GM18868 (cell line): ENCODE data around the gene CRACR2A.

ENCODE experiments used
- ATAC-seq: cut with Tn5 transposase; IDR thresholded peaks from one replicate; pipeline ENCODE4 v1.9.1; 2021; ENCODE audit warnings: mild to moderate bottlenecking, moderate library complexity; ENCODE audit not compliant: unreplicated experiment

The CRACR2A gene

GRCh38 chr12:3655328-3655900 lies 97.5 kb downstream of the CRACR2A start:
- no peak for ATAC-seq

DNA sequence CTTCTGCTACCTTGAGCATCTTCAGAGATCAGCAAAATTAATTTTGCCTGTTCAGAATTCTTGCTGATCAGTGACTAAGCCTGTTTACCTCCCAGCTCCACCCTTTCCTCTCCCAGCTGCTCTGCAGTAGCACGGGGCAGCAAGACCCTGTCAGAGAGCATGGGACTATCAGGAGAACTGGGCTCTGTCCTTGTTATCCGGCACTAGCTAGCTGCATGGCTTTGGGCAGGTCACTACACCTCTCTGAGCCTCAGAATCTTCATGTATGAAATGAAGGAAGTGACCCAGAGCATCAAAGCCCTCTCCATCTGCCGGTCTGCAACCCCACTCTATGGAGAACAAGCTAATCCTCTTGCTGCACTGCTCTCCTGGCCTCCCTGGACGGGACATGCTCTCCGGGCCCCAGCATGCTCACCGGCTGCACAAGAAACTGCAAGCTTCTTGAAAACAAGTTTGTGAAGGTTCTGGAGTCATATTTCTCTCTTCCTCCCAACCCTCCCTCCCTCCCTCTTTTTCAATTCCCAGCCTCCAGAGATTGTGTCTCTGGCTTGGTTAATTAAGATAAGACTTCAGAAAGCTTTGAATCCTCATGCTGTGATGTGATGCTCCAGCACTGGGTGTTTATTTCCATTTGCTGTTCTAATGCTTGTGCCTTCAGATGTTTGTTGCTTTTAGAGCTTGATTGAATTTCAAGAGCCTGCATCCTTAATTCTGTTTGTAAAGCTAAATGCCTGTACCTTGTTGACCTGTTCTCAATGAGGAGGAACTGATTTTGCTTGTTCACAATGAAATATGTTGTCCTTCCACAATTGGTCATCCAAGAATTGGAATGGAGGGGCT lies 101.1 kb downstream of the CRACR2A start:
- no peak for ATAC-seq

GRCh38 chr12:3647504-3647903 lies 105.4 kb downstream of the CRACR2A start:
- no peak for ATAC-seq

DNA sequence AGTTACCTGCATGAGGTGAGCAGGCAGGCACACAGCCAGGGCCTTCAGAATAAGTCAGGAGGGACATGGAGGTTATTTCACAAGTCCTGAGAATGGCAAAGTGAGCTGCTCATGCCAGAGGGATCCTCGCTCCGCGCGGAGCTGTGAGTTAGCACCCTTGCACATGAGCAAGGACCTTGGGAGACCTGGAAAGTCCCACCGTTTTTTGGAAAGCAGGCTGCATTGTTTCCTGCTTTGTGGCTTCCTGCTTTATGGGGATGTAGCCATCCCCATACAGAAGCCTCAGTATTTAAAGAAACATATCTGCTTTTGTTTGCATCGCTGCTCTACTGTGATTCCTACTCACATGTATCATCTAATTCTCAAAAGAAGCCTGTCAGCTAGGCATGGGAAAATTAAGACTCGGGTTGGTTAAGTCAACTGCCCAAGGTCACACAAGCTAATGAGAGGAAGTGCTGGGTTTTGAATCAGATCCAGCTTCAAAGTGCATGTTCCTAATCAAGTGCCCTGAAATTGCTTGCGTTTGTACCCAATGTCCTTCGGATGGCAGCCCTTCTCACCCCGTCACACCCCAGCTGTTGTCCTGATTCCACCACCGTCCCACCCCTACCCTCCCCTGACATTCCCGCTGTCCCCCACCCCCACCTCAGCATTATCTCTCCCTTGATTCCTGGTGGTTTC lies 106.2 kb downstream of the CRACR2A start:
- no peak for ATAC-seq

DNA sequence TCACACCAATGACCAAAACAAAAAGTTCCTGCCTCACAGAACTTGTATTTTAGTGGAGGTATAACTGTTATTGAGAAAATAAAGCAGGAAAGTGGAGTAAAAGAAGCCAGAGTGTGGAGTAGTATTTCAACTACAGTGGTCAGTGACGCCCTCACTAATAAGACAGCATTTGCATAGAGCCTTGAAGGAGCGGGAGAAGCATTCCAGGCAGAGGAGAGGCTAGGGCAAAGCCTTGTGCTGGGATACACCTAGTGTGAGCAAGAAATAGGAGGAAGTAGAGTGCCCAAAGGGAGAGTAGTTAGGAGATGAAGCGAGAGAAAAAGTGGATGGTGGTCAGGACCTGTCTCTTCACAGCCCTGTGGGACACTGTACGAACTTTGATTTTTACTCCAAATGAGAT lies 107.8 kb downstream of the CRACR2A start:
- no peak for ATAC-seq

GRCh38 chr12:3644104-3644503 lies 108.8 kb downstream of the CRACR2A start:
- ATAC-seq = no peak

GRCh38 chr12:3641428-3642018 lies 111.4 kb downstream of the CRACR2A start:
- no peak for ATAC-seq

- no peak for ATAC-seq
These were observed 116.6 kb downstream of the CRACR2A start for GRCh38 chr12:3636328-3636727.

GRCh38 chr12:3634348-3634747 lies 118.6 kb downstream of the CRACR2A start:
- ATAC-seq = no peak

GRCh38 chr12:3633396-3633795 lies 119.5 kb downstream of the CRACR2A start:
- ATAC-seq = no peak

DNA sequence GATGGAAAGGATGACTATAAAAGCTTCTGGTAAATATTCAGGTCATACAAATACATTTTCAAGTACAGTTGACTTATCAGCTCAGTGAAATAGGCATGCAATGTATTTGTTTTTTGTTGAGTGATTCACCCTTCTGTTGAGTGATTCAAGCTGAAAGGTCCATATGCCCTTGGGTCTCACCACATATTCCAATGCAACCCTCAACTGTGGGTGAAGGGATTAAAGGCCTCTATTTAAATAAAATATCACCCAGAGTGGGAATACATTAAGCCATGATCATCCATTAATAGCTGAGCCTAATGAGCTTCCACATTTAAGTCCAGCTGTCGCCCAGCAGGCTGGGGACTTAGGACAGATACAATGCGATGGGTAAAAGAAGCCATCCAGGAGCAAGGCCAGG lies 120.2 kb downstream of the CRACR2A start:
- ATAC-seq = no peak

GRCh38 chr12:3632256-3632655 lies 120.7 kb downstream of the CRACR2A start:
- ATAC-seq = no peak

- ATAC-seq = no peak
These were observed 121.2 kb downstream of the CRACR2A start for GRCh38 chr12:3631759-3632158.

- no peak for ATAC-seq
These were observed 121.7 kb downstream of the CRACR2A start for GRCh38 chr12:3631272-3631637.

DNA sequence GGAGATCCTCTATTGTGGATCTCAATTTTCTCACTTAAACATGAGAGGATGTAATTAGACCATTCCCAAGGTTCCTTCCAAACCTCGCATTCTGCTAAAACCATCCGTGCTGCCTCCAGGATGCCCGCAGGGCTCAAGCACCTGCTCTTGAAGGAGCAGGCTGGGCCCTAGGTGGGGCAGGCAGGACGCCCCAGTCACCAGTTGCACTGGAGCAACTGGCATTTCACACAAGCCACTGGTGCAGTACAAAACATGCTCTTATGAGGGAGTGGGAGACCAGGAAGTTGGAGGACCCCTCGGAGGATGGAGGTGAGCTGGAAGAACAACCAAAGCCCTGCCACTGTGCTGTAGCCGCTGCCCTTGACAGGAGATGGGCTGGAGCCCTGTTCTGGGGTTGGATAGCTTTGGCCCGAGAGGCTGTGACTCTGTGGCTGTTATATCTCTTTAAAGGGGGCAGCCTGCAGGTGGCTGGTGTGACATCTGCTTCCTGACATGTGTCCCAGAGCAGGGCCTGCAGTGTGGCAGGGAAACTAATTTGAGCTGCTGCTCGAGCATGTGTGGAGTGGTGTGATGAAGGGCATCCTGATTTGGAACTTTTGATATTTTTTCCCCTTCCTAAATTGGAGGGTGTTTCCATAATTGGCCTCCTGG lies 122.2 kb downstream of the CRACR2A start:
- no peak for ATAC-seq

- ATAC-seq = no peak
These were observed 122.8 kb downstream of the CRACR2A start for GRCh38 chr12:3630111-3630510.

GRCh38 chr12:3629057-3629830 lies 123.7 kb downstream of the CRACR2A start:
- ATAC-seq = no peak

GRCh38 chr12:3628629-3629028 lies 124.3 kb downstream of the CRACR2A start:
- no peak for ATAC-seq

GRCh38 chr12:3627336-3627735 lies 125.6 kb downstream of the CRACR2A start:
- no peak for ATAC-seq

- ATAC-seq = no peak
These were observed 128.6 kb downstream of the CRACR2A start for GRCh38 chr12:3624273-3624672.
